Left lung (tissue), 10 donors: ENCODE measurements around the gene CYB5RL. TPM values are rescaled to one million over a fixed set of nuclear protein-coding genes. Genes with fewer than 3 reads are reported as not detected.

Experiments
- ATAC-seq: fragments of 200-7000 bp; cut with Tn5 transposase; one replicate; pipeline ENCODE4 v1.9.1; 2020; ENCODE audit warnings: moderate library complexity
- DNase-seq, 4 donors: peaks; one replicate each; pipeline ENCODE4 v3.0.0-alpha.2; 2013 to 2020
- H3K27ac ChIP-seq, 2 donors: fragments of 200-600 bp; sonication (generic) in 1 of 2; one replicate each; pipeline versions ENCODE4 v1.5.0 to v1.8.0; 2020 to 2021
- H3K27me3 ChIP-seq, 2 donors: fragments of 200-600 bp; sonication (generic) in 1 of 2; one replicate each; pipeline versions ENCODE4 v1.5.0 to v1.8.0; 2020 to 2021
- H3K36me3 ChIP-seq, 2 donors: fragments of 200-600 bp; sonication (generic) in 1 of 2; one replicate each; pipeline versions ENCODE4 v1.5.0 to v1.8.0; 2020 to 2021
- H3K4me1 ChIP-seq, 2 donors: fragments of 200-600 bp; one replicate each; pipeline ENCODE4 v1.8.0; 2021
- H3K4me3 ChIP-seq, 2 donors: fragments of 200-600 bp; sonication (generic) in 1 of 2; one replicate each; pipeline versions ENCODE4 v1.5.0 to v1.8.0; 2020 to 2021; ENCODE audit warnings: mild to moderate bottlenecking in 1 of 2
- H3K9me3 ChIP-seq, 2 donors: fragments of 200-600 bp; sonication (generic) in 1 of 2; one replicate each; pipeline versions ENCODE4 v1.5.0 to v1.8.0; 2020 to 2021
- intact Hi-C, 2 donors: fragments of 100-400 bp; cut with DNase I; formaldehyde crosslinking; loops; one replicate each; pipeline versions ENCODE4 v1.11.2 to v1.14.2; 2022
- polyA plus RNA-seq, 6 donors: library from polyadenylated mRNA; unstranded; fragments of 120-200 nt; gene quantifications; one replicate each; pipeline ENCODE4 v1.2.1, GENCODE V29; 2013; ENCODE audit not compliant: insufficient read length in 6 of 6
- total RNA-seq, 2 donors: library from RNA; stranded (reverse); fragmentation: NEBNext Ultra II Directional; extraction: Animal tissue kit (Norgen Biotek cat#: 25700); gene quantifications; one replicate each; pipeline ENCODE4 v1.2.1, GENCODE V29; 2021
- TF ChIP-seq, protein P1 (sequence below), 2 donors: fragments of 200-600 bp; sonication (generic) in 1 of 2; IDR thresholded peaks; one replicate each; pipeline versions ENCODE4 v1.5.0 to v1.8.0; 2021; ENCODE audit warnings: antibody characterized with exemption in 2 of 2
- donor health status: DM: no; HTN: yes; CAD: no.
- donor health status: DM: no; HTN: no; CAD: no.

Gene CYB5RL
- total and polyA plus RNA-seq, 8 donors, result 7.4 to 11.7 (median 10.2) TPM

DNA sequence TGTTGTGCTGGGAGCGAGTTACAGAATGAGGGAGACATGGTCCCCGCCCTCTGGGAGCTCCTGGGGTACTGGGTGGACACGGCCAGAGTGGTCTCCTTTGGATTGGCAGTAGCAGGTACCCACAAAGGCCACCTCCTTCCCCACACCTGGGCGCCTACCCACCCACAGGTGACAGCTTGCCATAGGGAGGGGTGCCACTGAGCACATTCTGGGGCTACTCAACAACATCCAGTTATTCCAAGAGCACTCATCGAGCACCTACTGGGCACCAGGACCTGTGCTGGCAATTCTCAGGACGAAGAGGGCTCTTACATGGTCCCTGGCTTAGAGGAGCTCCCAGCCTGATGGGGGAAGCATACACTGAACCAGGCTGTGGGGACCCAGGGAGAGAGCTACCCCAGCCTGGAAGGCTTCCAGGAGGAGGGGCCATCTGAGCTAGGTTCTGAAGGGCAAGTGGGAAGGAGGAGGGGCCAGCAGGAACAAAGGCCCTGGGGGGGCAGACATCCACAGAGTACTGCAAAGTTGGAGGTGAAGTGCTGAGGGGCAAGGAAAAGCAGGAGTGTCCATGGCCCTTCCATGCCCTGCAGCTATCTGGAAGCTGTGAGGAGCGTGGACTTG lies 22.1 kb upstream of the CYB5RL start:
- intact Hi-C loops, result no loop called here
- no peak for ATAC-seq
- Histone ChIP-seq H3K36me3 (peaks cover 0 to 27% of the 10 kb centered on the region in 2 donors), H3K4me1 (peaks cover 4 to 23% of the 10 kb centered on the region in 2 donors), H3K9me3 (no peaks in the 10 kb centered on the region), H3K4me3 (no peak overlapping the region), H3K27me3 (no peaks in the 10 kb centered on the region), H3K27ac (no peak overlapping the region)
- TF ChIP-seq, protein P1, sequence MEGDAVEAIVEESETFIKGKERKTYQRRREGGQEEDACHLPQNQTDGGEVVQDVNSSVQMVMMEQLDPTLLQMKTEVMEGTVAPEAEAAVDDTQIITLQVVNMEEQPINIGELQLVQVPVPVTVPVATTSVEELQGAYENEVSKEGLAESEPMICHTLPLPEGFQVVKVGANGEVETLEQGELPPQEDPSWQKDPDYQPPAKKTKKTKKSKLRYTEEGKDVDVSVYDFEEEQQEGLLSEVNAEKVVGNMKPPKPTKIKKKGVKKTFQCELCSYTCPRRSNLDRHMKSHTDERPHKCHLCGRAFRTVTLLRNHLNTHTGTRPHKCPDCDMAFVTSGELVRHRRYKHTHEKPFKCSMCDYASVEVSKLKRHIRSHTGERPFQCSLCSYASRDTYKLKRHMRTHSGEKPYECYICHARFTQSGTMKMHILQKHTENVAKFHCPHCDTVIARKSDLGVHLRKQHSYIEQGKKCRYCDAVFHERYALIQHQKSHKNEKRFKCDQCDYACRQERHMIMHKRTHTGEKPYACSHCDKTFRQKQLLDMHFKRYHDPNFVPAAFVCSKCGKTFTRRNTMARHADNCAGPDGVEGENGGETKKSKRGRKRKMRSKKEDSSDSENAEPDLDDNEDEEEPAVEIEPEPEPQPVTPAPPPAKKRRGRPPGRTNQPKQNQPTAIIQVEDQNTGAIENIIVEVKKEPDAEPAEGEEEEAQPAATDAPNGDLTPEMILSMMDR (IDR thresholded peaks at IDR 0.05), result no peak
- DNase-seq, result peak in 1 of 4 donors; percentile 16

DNA sequence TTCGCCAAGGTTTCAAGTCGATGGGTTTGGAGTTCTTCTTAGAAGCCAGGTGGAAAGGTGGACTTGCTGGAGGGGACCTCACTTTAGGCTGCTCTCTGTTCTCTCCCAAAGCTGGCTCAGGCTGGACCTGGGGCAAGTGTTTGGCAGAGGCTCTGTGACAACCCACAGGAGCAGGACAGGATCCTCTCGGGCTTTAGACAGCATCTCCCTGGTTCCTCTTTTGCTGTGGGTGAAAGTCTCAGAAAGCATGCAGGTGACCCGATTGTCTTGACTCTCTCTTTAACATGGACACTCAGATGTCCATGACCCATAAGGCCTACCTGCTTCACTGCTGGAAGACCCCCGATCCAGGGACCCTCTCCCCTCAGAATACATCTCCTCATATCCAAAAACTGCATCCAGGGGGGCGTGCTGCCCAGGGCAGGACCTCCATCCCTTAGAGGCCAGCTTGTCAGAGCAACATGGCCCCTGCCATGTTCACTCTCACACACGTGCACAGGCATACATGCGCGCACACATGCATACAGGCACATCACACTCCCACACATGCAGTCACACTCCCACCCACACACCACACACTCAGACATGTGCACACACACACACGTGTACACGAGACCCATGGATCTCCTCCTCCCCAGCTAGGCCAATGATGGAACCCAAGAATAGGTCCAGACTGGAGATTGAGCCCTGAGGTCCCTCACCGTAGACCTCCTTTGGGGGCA lies 21.4 kb upstream of the CYB5RL start:
- no peaks in the 10 kb centered on the region for H3K9me3 ChIP-seq
- H3K4me3 ChIP-seq, result no peak overlapping the region
- no peaks in the 10 kb centered on the region for H3K27me3 ChIP-seq
- ATAC-seq (no peak), DNase-seq (no peak)
- peaks cover 0 to 34% of the 10 kb centered on the region in 2 donors for H3K36me3 ChIP-seq
- TF ChIP-seq, protein P1 (IDR thresholded peaks at IDR 0.05), result no peak
- intact Hi-C loops, result no loop called here
- H3K27ac ChIP-seq, result peak overlapping the region in 1 of 2 donors; percentile 69
- H3K4me1 ChIP-seq, result peaks cover 4 to 23% of the 10 kb centered on the region in 2 donors

DNA sequence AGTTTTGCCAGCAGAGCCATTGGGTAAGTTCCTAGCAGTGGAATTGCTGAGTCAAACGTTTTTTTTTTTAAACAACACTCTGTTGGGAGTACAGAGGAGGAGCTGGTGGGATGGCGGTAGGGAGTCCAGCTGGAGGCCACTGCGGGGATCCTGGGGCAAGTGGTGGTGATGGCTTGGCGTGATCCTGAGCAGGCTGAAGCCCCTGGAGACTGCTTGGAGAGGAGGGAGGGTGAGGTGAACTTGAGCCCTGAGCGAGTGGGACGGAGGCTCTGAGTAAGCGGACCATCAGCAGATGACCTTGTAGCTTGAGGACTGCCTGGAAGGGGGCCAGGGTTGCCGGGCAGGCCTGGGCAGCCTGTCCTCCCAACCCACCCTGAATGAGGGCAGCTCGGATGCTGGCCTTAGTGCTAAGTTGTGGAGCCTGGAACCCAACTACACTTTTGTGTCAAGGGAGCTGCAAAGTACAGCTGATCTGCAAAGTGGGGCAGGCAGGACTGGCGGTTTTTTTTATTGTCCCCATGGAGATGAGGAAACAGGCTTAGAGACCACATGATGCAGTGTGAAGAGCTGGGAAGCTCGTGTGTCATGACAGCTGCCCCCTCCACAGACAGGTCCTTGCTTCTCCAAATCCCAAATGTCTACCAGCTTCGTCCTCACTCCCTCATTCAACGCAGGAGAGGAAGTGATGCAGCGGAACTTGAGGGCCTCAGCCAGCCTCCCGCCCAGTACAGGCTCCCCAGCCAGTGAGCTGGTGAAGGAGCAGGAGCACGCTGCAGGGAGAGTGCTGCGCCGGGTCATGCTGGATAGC lies 20.4 kb upstream of the CYB5RL start:
- peaks cover 4 to 23% of the 10 kb centered on the region in 2 donors for H3K4me1 ChIP-seq
- H3K9me3 ChIP-seq, result no peaks in the 10 kb centered on the region
- peak overlapping the region; percentile 10 to 69 for H3K27ac ChIP-seq
- no peak overlapping the region for H3K4me3 ChIP-seq
- DNase-seq, result peak in 3 of 4 donors; percentile 38 to 69 (median 66)
- H3K27me3 ChIP-seq, result no peaks in the 10 kb centered on the region
- peak; percentile 62 for ATAC-seq
- peaks cover 0 to 45% of the 10 kb centered on the region in 2 donors for H3K36me3 ChIP-seq
- intact Hi-C loops, result no loop called here
- TF ChIP-seq, protein P1 (IDR thresholded peaks at IDR 0.05), result no peak

DNA sequence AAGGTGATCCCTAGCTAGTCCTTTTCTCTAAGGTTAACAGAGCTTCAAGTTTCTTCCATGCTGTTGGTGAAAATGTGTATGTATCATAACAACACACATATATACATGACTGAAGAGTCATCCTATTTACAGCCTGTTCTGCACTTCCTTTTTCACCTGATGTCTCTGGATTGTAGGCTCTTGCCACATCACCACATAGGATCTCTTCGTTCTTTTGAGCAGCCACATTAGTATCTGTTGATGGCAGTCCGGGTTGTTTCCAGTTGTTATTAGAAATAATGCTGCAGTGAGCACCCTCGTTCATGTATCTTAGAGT lies 19.8 kb upstream of the CYB5RL start:
- H3K4me3 ChIP-seq, result no peak overlapping the region
- peak overlapping the region; percentile 10 to 69 for H3K27ac ChIP-seq
- H3K9me3 ChIP-seq, result no peaks in the 10 kb centered on the region
- intact Hi-C loops, result no loop called here
- peaks cover 0 to 51% of the 10 kb centered on the region in 2 donors for H3K36me3 ChIP-seq
- ATAC-seq (no peak), DNase-seq (no peak)
- H3K27me3 ChIP-seq, result no peaks in the 10 kb centered on the region
- TF ChIP-seq, protein P1 (IDR thresholded peaks at IDR 0.05), result no peak
- H3K4me1 ChIP-seq, result peaks cover 4 to 23% of the 10 kb centered on the region in 2 donors
